T47D (cell line): Measurements from ENCODE around the gene CTIF.

Source experiments
- DNase-seq, 2 experiments: peaks; one replicate each; pipeline versions ENCODE4 v3.0.0 to v3.0.0-alpha.2; 2011 to 2012; ENCODE audit warnings: low read depth in 1 of 2, low spot score in 1 of 2
- JUND ChIP-seq: IDR thresholded peaks from 2 replicates; pipeline ENCODE4 v1.6.1; 2012; ENCODE audit warnings: low read depth
- in situ Hi-C: cut with HindIII; loops from 2 replicates; pipeline ENCODE4 v1.10.0; 2016; ENCODE audit warnings: low sequenced_read_pairs, low pct_unique_long_range_greater_than_20kb

The CTIF gene

DNA sequence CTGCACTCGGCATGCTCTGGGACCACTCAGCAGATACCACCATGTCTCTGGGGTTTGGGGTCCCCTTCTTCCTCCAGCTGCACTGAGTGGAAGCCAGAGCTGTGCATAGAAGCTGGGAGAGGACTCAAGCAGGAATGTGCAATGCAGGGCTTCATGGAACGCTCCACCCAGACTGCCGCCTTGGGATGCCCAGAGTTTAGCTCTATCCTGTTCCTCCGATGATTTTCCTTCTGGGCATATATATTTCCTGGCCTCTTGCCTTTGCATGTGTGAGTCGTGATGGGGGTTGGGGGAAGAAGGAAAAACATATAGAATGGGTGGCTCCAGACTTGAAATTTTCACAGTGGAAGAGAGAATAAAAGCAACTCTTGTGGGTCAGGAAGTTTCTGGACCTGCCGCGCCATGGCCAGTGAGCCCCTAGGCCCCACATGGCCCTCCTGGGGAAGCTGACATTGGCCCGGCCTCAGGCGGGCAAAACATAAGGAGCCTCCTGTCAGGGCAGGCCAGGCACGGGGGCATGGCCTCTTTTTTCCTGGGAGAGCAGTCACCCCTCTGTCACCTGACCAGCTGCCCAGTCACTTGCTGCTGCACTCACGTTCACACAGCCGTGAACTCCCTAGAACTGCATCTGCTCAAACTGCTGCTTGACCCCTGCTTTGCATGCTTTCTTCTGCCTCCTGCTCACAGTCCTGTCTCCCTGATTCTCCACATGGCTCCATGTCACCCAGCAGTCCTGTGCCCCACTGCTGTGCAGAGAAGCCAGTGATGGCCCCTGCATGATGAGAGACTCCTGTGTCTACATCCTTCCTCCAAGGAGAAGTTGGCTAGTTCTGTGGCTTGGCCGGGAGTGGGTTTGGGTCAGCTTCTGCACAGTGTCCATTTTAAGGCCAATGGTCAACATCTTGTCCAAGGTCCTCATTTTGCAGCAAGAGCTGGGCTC lies 197.8 kb downstream of the CTIF start:
- DNase-seq, result no peak
- no peak for TF ChIP-seq JUND
- in situ Hi-C loops, result no loop called here

DNA sequence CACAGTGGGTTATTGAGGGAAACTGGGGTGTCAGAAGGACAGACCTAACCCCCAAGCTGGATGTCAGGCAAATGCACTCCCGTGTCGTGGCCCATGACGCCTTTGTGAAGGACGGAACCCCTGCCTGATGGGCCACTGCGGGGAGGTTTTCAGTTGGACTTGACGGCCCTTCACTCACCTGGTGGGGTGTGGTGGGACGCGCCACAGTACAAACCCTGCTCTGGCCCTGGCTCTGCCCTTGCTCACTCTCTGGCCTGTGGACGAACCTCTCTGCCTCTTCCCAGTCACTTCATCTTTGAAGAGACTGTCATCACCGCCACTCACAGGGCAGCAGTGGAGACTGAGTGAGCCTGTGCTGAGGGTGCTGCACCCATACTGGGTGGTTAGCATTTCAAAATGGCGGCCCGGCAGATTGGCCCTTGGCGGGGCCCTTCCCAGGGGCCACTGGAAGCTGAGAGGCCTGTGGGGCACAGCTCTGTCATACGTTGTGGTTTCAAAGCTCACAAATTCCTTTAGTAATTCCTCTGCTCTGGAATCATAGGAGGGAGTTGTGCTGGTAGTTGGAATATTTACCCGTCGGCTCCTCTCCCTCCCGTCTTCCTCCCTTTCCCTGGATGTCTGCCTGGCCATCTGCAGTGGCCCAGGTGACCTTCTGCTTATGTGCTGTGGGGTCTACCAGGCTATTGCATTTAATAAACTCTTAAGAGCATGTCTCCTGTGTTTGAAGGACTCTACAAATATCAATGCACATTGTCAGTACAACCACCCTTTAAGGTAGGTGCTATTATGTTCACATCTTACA lies 200.6 kb downstream of the CTIF start:
- DNase-seq, result no peak
- no peak for TF ChIP-seq JUND
- in situ Hi-C loops, result no loop called here

DNA sequence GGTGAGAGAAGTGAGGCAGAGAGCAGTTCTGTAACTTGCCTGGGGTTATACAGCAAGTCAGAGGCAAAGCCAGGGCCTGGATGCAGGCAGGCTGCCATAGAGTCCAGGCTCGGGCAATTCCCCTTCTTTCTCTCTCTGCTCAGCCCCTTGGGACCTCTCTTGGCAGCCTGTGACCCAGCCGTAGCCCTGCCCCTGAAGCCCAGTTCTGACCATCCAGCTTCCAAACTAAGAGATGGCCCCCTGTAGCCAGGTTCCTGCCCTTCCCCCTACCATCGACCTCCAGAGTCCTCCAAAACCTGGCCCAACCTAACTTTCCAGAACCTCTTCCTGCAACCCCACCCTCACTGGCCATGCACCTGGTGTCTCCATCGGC lies 201.2 kb downstream of the CTIF start:
- in situ Hi-C loops, result no loop called here

DNA sequence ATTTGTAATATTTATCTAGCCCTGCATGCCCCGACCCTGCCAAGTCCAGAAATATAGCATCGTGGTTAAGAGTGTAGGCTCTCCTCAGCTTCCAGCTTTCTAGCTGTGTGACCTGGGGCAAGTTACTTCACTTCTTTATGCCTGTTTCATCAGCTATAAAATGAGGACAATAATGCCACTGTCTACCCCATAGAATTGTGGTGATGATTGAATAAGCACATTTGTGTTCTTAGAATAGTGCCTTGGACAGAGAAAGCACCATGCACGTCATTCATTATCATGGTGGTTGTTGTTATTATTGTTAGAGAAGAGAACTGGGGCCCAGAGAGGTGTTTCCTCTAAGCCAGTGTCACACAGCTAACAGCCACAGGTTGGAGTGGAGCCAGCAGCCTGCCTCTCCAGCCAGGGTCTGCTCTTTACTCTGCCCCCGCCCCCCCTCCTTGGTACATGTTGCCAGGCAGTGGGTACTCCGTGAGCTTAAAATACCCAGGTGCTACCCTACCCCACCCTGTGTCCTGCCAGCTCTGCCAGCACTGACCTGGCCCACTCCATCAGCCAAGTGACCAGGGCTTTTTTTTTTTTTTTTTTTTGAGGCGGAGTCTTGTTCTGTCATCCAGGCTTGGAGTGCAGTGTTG lies 202.1 kb downstream of the CTIF start:
- in situ Hi-C loops, result no loop called here
- no peak for TF ChIP-seq JUND
- no peak for DNase-seq

More for the DNA sequence above, 201.2 kb downstream of the CTIF start:
- TF ChIP-seq JUND, result no peak
- DNase-seq, result no peak

DNA sequence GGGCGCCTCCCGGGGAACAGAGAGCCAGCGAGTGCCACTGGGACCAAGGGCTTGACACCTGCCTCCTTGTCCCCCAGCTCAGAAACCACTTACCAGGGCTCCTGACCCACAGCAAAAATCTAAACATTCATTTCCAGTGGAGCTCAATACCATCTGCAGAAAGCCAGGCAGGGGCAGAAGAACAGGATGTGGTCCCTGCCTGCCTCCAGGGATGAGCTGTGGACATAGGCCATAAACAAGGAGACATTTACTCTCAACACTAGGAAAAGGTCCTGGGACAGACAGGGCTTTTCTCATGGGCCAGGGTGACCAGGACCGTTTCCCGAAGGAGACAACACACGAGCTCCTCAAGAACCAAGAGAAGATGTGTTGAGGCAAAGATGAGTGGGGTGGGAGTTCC lies 203.0 kb downstream of the CTIF start:
- no peak for DNase-seq
- in situ Hi-C loops, result no loop called here
- no peak for TF ChIP-seq JUND

DNA sequence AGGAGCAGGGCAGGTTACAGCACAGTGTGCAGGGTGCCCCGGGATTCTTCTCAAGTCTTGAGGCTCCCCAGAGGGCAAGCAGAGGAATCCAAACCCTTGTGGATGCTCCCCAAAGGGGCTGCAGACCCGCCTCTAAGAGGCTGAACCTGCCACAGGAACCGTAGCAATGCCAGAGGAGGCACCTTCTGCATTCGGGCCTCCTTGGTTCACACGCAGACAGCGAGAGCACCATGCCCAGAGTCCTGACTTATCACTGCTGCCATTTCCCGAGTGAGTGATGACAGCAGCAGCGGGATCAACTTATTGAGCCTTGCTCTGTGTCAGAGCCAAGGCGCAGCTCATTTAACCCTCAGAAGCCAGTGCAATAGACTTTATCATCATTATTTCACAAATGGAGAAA lies 203.5 kb downstream of the CTIF start:
- DNase-seq, result no peak
- no peak for TF ChIP-seq JUND
- in situ Hi-C loops, result no loop called here

DNA sequence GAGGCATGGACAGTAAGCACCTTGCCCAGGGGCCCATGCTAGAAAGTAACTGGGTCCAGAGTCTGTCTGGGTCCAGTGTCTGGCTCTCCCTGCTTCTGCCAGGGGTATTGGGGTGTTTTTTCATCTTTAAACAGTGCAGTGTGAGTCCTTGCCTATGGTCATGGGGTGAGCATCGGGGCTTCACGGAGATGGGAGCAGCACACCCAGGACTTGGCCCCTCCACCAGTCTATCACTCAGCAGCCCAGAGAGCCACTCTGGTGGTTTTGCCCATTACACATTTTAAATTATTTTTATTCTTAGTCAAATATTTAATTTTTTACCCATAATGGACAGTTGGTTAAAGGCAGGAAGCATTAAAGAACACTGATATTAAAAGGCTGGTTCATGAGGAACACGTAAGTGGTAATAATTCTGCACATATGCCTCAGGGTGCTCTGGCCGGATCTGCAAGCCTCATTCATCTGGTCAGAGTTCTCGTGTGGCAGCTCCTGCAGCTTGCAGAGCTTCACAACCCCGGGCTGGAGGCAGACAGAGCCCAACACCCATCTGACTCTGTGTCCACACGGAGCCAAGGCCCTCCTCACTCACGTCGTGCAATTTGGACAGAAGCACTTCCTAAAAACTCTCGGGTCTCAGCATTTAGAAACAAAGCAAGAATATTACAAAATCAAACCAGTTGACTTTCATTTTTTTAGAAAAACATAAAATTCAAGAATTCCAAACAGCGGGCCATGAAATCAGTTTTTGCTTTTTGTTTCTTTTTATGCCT lies 204.1 kb downstream of the CTIF start:
- in situ Hi-C loops, result no loop called here
- peak in 1 of 2 experiments; percentile 2 for DNase-seq
- TF ChIP-seq JUND, result no peak

DNA sequence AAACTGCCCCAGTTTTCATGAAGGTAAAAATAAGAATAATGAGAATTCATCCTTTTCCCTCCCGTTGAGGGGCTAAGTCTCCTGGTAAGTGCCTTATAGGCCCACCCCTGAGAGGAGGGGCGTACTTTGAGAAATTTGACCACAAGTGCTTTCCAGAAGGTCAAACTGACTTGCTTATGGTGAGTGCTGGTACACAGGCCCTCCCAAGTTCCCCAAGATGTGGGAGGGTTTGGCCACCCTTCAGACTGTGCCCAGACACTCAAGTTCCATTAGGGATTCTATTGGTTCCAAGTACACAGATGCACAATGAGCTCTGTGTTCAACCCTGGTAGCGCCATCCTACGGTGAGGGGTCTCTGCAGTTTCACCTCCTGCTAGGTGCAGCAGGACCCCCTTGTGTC lies 205.1 kb downstream of the CTIF start:
- DNase-seq, result no peak
- TF ChIP-seq JUND, result no peak
- in situ Hi-C loops, result no loop called here

DNA sequence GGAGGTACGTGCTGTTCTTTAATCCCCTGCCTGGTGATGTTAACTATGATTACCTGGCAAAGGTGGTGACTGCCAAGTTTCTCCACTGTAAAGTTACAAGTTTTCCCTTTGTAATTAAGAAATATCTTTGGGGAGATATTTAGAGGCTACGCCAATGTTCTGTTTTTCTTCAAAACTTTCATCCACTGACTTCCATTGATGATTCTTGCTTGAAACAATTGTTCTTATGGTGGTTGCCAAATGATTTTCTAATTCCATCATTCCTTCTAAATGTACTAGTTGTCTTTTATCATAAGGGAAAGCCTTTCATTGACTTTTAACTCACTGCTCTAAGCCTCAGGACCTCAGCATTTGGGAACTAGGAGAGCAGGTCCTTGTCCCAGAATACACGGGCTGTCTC lies 206.5 kb downstream of the CTIF start:
- in situ Hi-C loops, result no loop called here
- no peak for DNase-seq
- TF ChIP-seq JUND, result no peak

DNA sequence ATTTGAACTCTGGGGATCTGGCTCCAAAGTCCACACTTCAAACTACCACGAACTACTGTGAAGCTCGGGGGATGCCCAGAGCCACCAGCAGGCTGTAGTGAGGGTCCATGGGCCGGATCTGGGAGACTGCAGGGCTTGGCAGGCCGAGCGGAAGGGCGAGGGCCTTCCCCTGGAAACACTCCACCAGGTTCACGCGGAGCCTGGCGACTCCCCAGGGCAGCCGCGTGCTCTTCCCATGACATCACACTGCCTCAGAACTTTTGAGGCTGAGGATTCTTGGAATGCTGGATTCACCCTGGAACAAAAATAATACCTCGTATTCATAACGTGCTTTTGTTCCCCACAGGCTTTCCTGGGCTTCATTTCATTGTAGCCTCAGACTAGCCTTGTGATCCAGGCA lies 210.9 kb downstream of the CTIF start:
- no peak for TF ChIP-seq JUND
- in situ Hi-C loops, result no loop called here
- no peak for DNase-seq

DNA sequence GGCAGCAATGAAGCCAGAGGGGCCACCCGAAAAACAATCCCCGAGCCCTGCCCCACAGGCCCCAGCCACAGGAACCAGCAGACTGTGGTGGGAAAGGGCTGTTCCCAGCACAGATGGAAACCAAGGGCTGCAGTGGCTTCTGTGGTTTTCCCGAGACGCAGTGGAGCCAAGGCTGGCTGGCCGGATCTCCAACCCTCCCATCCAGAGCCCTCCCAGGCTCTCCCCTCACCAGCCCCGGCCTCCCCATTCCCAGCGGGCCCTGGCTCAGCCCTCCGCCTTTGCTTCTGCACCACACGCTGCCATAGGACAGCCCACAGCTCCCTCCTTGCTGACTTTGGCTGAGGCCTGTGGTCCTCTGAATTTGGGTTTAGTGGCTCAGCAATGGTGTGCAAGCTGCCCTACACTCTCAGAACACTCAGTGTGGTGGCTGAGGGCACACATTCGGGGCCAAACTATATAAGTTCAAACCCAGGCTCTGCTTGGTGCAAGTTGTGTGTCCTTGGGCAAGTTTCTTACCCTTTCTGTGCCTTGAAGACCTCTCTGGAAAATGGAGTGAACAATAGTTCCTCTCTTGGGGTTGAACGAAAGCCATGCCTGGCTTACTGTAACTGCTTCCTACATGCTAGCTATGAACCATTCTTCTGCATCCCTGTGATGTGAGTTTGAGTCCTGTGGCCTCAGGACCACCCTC lies 211.8 kb downstream of the CTIF start:
- in situ Hi-C loops, result no loop called here
- TF ChIP-seq JUND, result no peak
- DNase-seq, result no peak

DNA sequence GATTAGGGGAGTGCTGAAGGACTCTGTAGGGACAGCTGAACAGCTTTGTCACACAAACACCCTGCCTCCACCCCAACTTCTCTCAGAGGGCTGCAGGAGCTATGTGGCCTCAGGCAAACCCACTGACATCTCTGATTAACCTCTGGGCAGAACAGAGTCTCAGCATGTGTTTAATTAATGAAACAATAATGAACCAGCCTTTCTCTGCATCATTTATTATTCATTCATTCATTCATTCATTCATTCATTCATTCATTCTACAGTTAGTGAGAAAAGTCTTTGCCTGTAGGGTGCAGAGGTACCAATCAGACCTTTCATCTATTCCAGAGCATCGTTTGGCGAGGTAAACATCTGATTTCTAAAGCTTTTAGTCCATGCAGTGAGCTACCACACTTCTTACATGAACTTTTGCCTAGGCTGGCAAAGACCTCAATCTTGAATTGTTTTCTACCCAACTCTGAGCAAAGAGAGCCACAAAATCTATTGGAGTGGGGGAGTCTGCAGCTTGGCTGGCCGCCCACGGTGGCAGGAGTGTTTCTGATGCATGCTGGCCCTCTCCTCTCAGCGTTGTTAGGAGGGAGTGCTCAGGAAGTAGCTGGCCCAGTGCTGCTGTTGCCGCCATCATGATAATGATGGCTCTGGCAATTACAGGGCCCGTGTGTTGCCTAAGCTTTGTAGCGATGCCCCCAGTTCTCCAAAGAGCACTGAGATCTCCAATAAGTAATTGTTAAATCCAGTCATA lies 213.1 kb downstream of the CTIF start:
- no peak for DNase-seq
- TF ChIP-seq JUND, result no peak
- in situ Hi-C loops, result no loop called here
